GM23338 (cell line): ENCODE results near the gene PDIA5.

Source experiments
- EZH2 ChIP-seq: fragments of 200-600 bp; sonication (generic); IDR thresholded peaks from one replicate; pipeline ENCODE4 v1.8.0; 2017; ENCODE audit warnings: antibody characterized with exemption, mild to moderate bottlenecking, low read depth; ENCODE audit not compliant: unreplicated experiment
- TF ChIP-seq, protein P1 (sequence below), 2 experiments: fragments of 200-600 bp in 1 of 2; sonication (generic) in 1 of 2; conservative IDR thresholded peaks; 2 replicates each; pipeline versions ENCODE4 v1.5.1 to v1.6.1; 2016 to 2017; ENCODE audit warnings: antibody characterized with exemption in 2 of 2, low read depth in 2 of 2, mild to moderate bottlenecking in 2 of 2, moderate library complexity in 1 of 2

DNA sequence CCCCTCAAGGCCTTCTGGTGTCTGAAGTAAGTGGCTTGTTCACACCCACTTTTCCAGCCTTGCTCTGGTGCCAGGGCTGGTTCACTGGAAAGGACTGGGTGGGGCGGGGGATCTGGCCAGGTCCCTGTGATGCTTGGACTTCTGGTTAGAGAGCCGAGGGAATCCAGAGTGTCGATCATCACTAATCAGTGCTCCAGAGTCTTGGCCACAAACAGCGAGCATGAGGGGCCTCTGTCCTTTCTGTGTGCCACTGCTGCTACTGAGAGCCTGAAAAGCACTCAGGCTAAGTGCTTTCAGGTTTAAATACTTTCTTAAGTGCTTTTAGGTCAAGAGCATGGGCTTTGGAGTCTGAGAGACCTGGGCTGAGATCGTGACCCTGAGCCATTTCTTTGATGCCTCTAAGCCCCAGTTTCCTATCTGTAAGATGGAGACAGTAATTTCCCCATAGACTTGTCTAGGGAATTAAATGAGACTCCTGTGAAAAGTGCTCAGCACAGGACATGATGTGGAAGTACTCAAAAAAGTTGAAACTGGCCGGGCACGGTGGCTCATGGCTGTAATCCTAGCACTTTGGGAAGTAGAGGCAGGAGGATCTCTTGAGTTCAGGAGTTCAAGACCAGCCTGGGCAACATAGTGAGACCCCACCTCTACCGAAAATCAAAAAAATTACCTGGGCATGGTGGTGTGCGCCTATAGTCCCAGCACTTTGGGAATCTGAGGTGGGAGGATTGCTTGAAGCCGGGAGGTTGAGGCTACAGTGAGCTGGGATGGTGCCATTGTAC, 81.1 kb downstream of the PDIA5 start:
- TF ChIP-seq EZH2 = no peak
- TF ChIP-seq, protein P1, sequence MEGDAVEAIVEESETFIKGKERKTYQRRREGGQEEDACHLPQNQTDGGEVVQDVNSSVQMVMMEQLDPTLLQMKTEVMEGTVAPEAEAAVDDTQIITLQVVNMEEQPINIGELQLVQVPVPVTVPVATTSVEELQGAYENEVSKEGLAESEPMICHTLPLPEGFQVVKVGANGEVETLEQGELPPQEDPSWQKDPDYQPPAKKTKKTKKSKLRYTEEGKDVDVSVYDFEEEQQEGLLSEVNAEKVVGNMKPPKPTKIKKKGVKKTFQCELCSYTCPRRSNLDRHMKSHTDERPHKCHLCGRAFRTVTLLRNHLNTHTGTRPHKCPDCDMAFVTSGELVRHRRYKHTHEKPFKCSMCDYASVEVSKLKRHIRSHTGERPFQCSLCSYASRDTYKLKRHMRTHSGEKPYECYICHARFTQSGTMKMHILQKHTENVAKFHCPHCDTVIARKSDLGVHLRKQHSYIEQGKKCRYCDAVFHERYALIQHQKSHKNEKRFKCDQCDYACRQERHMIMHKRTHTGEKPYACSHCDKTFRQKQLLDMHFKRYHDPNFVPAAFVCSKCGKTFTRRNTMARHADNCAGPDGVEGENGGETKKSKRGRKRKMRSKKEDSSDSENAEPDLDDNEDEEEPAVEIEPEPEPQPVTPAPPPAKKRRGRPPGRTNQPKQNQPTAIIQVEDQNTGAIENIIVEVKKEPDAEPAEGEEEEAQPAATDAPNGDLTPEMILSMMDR (conservative IDR thresholded peaks at IDR 0.05; ENCODE audit: low read depth in 2 of 2) = no peak
